ENCODE results near the gene B9D1.

B9D1 gene

GRCh38 chr17:19305256-19305655 is 57.3 kb downstream of the B9D1 start:
- DNase-seq, result no peak

DNA sequence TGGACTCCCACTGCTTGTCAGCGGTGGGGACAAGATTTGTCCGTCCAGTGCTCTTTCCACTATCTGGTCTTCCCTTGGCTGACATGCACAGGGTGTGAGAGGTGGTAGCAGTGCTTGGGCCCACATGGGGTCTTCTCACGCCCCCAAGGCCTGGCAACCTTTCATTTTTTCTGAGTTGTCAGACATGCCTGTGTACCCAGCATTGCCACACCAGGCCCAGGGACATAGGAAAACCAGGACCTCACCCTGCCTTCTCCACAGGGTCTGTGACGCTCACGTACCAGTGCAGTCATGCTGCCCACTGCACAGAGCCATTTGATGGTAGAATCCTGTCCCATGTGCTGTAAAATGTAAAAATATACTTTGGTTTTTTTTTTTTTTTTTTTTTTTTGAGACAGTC is 57.8 kb downstream of the B9D1 start:
- DNase-seq, result no peak

GRCh38 chr17:19304209-19304608 is 58.3 kb downstream of the B9D1 start:
- DNase-seq, result peak in 18 of 51 donors; percentile 17 to 64 (median 45)

GRCh38 chr17:19303367-19303776 is 59.2 kb downstream of the B9D1 start:
- DNase-seq, result no peak

DNA sequence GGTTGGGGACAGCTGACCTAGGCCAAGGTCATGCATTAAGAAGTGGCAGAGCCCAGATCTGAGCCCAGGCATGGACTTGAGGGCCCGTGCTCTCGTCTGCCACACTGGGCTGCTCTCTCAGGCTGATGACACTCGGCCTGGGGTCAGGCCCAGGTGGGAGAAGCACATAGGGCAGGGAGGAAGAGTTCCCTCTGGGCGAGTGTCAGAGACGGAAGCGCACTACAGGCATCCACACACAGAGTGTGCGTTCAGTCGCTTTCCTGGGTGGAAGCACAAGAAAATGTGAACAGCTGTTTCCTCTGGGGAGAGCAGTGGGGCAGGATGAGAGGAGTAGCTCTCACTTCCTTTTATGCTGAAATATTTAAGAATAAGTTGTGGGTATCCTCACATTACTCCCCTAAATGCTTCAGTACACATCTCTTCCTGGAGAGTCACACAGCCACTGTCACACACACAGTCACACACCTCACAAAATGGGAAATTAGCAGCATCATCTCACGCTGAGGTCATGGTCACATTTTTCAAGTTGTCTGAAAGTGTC is 59.7 kb downstream of the B9D1 start:
- no peak for DNase-seq

DNA sequence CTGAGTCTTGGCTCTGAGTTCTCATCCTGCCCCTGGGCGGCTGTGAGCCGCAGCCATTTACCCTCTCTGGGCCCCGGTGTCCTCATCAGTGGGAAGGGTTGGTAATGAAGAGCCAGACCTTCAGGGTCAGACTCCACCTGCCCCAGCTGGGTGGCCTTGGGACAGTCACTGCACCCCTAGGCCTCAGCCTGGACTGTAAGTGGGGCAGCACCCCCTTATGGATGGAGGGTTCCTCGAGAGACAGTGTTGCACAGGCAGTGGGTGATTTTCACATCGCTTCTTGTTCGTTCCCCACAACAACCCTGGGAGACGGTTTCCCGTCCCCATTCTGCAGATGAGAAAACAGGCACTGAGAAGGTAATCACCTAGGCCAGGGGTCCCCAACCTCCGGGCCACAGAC is 60.5 kb downstream of the B9D1 start:
- no peak for DNase-seq

GRCh38 chr17:19301274-19301951 is 61.1 kb downstream of the B9D1 start:
- DNase-seq, result no peak

GRCh38 chr17:19299866-19300265 is 62.7 kb downstream of the B9D1 start:
- no peak for DNase-seq

- DNase-seq, result no peak
Observed at GRCh38 chr17:19299214-19299747, 63.2 kb downstream of the B9D1 start.

GRCh38 chr17:19298569-19299213 is 63.8 kb downstream of the B9D1 start:
- DNase-seq, result no peak

DNA sequence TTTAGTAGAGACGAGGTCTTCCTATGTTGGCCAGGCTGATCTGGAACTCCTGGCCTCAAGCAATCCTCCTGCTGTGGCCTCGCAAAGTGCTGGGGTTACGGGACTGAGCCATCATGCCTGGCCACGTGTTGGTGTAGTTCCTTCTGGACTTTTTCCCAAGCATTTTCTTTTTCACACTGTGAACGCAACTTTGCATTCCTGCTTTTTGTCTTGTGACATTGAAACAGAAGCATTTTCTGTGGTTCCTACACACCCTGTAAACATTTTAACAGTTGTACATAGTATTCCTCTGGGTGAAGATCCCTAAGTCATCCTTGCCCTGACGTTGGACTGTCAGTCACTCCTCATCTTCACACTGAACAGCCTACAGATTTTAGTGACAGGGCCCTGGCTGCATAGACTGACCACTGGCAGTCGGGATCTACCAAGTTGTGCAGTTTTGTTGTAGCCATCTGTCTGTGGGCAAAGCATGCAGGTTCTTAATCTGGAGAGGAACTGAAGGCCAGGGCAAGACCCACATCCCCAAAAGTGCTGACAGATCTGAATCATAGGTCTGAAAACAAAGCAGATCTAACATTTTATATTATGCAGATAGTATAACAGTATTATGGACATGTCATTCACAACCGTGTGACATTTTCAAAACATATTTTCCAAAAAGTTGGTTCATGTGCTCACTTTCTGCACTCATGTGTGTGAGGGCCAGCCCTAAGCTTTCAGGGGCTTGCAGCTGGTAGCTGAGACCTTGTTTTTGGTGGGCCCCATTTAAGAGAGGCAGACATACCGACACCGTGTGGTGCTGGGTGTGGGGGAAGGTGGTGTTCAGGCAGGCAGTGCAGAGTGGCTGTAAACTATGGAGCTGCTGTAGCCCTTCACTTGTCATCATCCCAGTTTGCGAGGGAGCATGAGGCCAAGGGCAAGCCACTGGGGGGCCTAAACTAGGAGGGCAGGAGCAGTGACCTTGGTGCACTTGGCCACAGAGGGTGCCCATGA is 65.4 kb downstream of the B9D1 start:
- no peak for DNase-seq

GRCh38 chr17:19295473-19296135 is 66.9 kb downstream of the B9D1 start:
- no peak for DNase-seq

DNA sequence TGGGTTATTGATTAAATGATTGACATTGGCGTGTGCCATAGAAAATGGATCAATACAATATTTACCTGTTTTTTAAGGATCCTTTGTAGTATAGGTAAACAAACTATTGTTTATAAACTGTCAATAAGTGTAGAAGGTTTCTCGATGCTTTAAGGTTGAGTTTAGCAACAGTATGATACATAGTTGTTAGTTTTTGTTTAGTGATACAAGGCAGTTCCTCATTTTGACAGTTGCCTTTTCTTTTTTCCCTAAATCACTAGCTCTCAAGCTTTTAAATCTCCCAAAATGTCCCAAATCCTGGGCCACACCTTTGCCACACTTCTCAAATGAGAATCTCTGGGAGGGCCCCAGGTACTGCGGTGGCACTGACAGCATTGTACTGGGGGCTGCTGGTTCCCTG is 68.1 kb downstream of the B9D1 start:
- no peak for DNase-seq

All from hypothalamus (tissue), 51 donors.